HG03439 (cell line): Measurements from ENCODE around the gene TACC3.

ENCODE experiments used
- ATAC-seq: cut with Tn5 transposase; IDR thresholded peaks from one replicate; pipeline ENCODE4 v1.9.1; 2021; ENCODE audit warnings: mild to moderate bottlenecking, moderate library complexity; ENCODE audit not compliant: unreplicated experiment

TACC3 gene

DNA sequence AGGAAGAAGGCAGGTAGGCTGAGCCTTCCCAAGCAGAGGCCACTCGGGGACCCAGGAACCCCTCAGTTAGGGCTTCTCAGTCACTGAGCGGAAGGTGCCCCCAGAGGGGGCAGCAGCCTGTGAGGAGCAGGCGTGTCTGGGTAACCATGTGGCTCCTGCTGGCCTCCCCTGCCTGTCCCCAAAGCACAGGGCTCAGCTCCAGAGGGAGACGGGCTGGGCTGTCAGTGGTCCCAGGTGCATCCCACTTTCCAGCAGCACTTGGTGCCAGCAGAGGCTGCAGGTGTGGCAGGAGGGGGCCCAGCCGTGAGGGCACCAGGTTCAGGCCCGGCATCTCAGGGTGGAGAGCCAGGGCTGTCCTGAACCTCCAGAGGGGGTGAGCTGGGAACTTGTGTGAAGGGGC is 22.7 kb downstream of the TACC3 start:
- no peak for ATAC-seq

DNA sequence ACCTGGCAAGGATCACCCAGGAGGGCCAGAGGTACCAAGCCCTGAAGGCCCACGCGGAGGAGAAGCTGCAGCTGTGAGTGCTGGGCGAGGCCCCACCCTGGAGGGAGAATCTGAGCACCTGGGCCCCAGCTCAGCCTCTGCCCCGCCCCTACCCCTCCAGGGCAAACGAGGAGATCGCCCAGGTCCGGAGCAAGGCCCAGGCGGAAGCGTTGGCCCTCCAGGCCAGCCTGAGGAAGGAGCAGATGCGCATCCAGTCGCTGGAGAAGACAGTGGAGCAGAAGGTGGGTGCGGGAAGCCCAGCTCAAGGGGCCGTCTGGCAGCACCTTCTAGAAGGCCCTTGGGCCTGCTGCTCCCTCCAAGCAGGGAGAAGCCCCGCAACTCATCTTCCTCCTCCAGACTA is 23.2 kb downstream of the TACC3 start:
- no peak for ATAC-seq

DNA sequence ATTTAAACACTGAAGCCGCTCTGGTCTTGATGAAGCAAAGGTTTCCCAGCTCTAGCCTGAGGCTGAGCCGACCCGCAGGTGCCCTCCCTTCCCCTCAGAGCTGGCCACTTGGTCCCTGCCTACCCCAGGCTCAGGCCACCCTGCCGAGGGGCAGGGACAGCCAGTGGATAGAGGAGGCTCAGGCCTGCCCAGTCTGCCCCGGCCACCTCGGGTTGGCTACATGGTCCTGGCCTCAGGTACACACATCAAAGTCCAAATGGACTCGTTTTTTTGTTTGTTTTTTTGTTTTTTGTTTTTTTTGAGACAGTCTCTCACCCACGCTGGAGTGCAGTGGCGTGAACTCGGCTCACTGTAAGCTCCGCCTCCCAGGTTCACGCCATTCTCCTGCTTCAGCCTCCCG is 23.8 kb downstream of the TACC3 start:
- no peak for ATAC-seq

DNA sequence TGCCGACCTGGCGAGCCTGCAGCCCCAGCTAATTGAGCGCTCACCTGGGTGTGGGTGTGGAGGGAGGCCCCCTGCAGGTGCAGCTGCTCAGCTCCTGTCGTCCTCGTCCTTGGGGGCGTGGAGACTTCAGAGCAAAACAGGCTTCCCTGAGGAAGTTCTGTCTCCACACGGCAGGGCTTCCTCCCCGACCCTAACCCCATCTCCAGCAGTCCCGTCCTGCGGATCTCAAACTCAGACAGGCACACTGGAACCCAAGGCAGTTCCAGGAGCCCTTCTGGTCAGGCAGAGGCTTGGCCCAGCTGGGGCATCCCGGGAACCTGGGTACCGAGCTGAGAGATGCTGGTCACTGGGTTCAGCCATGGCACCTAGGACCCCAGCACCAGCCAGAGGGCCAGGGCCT is 24.4 kb downstream of the TACC3 start:
- no peak for ATAC-seq

DNA sequence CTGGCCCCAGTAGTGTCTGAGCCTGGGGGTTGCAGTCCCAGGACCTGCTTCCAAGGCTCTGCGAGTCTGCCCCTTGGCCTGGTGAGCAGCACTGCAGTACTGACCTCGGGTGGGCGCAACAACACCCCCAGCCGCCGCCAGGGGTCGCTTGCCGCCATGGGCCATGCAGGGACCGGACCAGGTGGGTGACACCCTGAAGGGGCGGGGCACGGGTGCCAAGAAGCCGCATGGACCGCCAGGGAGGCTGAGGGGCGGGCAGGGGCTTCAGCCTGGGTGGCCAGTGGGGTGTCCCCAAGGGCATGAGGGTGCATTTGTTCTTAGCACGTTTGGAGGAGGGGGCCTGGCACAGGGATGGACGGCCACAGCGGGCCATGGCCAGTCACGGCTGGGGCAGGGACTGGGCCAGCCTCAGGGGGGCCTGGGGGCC is 25.0 kb downstream of the TACC3 start:
- ATAC-seq = peak; percentile 53

DNA sequence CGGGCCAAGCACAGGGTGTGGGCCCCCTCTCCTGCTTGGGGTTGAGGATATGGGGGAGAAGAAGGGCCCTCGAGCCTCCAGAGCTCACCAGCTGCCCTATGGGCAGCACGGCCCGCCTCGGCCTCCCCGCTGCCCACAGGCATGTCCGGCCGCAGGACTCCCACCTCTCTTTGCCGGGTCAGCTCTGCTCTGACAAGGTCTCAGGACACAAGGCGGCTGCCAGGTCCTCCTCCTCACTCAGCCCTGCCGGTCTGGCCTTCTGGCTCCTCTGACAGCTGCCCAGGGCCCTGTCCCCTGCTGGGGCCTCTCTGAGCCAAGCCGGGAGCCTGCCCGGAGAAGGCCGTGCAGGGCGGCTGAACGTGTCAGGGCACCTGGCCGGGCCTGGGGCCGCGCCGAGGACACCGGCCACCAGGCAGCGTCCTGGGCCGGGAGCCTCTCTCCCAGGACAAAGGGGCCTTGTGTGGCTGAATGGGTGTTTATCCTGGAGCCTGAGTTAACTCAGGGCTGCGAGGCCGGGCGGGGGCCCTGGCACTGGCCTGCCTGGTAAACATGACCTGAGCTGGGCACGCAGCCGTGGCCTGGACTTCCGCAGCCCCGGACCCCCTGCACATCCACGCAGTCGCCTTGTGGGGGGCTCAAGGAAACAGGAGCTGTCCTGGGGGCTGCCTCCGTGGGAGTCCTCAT is 25.7 kb downstream of the TACC3 start:
- ATAC-seq = no peak

DNA sequence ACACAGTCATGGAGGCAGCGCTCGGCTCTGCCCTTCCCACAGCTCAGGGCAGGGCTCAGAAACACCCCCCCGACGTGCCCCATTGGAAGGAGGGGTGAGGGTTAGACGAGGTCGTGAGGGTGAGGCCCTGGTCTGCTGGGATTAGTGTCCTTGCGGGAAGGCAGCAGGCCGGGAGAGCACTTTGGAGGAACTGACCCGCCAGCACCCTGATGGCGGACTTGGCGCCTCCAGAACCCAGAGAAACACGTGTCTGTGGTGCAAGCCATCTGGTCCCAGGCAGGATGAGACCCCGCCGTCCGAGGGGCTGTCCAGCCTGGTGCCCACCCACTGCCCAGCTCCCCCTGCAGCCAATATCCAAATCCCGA is 26.3 kb downstream of the TACC3 start:
- ATAC-seq = no peak

DNA sequence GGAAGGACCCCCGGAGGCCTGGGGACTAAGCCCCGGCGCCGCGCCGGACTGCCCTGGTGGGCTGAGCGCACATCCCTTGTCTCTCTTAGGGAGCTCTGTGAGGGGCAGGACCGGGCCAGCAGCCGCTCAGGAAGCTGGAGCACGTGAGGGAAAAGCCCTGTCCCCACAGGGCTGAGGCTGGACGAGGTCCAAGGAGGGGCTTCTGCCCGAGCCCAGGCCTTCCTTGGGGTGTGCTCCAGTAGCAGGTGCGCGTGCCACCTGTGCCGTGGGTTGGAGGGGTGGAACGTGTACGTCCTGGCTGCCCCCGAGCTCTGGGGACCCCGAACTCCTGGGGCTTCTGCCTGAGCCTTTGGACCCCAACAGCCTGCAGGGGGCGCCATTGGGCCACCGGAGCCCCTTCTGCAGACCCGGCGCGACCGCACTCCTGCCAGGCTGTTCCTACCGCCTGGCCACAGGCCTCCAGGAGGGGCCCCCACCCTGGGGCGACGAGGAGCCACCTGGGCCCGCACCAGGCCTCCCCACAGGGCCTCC is 27.2 kb downstream of the TACC3 start:
- ATAC-seq = no peak

DNA sequence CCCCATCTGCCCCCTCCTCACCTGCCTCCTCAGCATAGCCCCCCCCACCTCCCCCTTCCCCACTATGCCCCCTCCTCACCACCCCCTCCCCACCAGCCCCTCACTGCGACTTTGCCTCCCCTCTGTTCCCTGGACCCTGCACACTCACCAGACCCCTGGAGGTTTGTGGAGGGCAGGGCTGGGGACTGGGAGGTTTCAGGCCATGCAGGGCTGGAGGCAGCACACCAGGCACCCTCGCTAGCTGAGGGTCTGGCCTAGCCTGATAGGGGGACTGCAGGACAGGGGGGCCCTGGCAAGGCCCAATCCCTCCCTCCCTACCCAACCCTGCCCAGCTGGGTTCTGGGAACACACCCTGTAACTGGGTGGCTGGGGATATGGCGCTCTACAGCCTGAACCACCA is 28.0 kb downstream of the TACC3 start:
- ATAC-seq = no peak

DNA sequence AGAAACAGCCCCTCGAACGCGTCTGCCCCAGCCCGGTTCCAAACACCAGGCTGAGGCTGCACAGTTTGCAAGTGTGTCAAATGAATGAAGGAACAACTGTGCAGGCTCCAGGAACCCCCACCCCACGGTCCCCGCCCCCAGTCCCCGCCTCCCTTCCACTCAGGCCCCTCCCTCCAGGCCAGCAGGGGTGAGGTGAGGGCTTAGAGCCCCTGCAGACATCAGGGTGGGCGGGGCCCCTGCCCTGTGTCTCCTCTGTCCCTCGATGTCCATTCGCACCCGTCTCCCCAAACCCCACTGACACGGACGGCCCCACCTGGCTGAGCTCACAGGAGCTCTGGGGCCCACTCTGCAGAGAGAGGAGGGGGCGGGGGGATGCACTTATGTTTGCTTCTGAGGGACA is 28.5 kb downstream of the TACC3 start:
- no peak for ATAC-seq

DNA sequence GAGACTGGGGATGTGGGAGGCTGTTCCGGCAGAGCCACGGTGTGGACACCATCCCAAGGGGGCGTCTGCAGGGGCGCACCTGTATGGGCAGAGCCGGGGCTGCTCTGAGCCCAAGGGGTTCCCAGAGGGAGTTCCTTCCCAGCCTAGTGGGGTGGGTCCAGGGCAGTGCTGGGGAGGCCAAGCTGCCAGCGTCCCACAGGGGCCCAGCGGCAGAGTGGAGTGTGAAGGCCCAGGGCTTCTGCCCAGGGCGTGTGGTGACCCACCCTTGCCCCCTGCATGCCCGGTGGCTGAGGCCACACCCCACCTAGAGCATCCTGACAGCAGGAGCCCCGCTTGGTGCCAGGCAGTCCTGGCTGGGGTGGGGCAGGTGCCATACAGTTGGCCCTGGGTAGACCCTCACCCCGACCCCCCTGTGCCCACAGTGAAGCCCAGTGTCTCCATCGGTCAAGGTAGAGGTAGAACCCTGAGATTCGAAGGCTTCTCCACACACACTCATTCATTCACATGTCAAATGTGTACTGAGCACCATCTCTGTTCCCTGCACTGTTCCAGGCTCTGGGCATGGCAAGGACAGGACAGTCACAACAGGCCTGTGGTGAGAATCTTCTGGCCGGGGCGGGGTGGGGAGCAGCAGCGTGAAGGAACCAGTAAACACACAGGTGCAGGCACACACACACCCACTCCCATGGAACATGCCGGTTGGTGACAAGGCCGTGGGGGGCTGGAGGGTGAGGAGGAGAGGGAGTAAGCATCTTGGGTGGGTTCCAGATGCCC is 29.2 kb downstream of the TACC3 start:
- ATAC-seq = no peak

DNA sequence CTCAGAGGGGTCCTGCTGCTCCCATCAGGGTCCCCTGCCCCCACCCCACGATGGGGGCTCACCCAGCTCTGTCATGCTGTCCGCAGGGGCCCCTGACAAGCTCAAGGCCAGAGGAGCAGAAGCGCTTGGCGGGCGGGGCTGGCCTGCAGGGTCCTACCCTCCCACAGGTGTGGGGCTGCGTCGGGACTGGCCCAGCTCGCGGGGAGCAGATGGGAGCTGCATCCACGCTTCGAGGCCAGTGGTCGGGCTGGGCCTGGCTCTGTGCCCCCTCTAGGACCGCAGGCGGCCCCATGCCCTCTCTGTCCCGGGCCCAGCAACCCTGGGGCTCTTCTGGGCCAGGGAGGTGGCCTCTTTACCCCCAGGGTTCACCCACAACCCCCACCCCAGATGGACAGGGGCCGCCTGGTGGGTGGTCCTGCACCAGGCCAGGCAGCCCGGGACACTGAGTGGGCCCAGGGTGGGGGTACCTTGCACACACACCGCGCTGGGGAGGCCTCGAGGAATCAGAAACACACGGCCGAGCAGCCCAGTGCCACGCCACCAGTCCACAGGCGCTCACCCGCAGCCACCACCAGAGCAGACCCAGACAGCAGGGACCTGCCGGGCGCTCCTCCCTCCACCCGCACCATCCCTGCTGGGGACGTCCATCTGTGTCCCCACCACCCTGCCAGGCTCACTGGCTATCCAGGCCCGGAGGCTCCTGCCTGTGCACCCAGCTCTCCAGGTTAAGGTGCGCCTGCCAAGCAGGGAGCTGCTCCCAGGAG is 30.0 kb downstream of the TACC3 start:
- no peak for ATAC-seq

DNA sequence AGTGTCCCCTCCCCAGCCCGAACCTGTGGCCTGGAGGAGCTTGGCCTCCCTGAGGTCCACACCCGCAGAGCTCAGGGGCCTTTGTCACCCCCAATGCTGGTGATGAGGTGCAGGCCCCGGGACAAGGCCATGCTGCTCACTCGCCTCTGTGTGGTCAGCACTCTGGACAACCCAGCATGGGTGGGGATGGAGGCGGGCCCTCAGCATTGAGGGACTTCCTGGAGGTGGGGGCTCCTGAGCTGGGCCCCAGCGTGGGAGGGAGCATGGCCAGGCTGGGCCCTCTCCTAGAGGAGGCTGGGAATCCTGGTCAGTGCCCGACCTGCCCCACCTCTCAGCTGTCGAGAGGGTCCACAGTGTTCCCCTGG is 30.6 kb downstream of the TACC3 start:
- ATAC-seq = no peak

DNA sequence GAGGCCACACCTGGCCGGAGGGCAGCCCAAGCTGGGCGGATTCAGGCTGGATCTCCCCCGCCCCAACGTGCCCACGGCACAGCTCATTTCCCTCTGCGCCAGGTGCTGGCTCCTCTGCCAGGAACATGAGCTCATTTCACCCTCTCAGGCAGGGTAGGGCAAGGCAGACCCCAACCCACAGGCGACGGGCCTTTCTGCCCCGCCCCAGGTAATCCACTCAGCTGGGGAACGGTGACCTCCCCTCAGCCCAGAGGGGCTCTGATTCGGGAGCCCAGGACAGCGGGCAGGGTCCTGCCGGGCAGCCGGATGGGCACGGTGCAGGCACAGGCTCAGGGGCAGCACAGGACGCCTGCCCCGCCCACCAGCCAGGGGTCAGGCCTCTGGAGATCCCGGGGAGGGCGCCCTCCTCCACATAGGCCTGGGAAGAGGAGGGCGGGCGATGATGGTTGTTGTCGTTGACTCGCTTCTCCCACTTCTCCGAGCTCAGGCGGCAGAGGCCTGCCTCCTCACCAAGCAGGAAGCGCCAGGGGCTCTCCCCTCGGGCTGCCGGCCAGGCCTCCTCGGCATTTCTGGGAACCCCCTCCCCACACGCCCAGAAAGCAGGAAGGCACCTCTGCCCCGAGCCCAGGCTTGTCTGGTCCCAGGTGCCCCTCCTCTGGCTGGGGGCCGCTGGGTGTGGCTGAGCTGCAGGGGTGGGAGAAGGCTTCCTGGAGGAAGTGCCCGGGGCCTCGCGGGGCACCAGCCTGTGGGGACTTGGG is 31.1 kb downstream of the TACC3 start:
- ATAC-seq = no peak

DNA sequence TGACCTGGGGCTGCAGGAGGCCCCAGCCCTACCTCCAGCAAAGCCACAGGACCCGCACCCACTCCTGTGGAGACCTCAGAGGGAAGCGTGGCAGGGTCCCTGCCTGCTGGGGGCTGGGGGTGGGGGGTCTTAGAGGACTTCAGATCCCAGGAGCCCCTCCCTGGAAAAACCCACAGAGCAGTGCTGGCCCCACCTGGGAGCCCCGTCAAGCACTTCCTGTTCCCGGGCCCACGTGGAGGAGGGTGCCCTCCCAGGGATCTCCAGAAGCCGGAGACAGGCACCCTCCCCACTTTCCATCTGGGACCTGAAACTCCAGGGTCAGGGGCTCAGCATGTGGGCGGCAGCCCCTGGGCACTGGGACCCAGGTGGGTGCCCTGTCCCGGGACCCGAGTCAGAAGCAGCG is 32.0 kb downstream of the TACC3 start:
- no peak for ATAC-seq

DNA sequence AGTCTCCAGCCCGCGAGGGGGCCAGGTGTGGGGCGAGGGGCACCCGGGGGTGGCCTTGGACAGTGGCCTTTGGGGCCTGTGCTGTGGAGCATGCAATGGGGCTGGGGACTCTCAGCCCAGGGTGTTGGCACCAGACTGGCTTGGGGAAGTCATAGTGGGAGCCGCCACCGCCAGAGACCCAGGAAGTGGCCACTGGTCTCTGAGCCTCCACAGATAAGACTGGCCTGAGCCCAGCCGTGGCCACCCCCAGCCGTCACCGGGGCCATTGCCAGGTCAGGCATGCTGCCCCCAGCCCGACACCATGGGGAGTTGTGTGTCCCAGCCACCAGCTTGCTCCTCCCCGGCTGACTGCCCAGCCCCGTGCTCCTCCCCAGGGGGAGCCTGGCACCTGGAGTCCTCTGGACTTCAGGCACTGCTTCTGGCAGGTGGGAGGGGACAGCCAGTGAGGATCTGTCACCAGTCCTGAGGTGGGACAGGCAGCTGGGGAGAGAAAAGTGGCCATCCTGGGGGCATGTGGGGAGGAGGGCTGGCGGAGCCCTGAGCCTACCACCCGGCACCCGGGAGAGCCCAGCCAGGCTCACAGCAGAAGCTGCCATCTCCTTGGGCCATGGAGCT is 32.5 kb downstream of the TACC3 start:
- no peak for ATAC-seq

DNA sequence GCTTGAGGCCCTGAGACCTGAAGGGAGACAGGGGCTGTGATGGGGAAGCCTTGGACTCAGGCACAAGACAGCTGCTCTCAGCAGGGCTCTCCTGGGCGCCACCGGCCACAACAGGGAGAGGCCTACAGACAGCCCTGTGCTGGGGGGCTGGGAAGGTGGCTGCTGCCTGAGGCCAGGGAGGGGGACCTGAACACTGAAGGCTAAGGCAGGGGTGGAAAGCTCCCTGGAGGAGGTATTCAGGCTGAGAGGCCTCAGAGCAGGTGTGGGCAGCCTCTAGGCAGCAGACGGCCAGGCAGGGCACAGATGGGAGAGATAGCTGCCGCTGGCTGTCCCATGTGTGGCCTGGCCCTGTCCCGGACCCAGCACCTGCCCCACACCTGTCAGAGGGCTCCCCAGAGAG is 33.0 kb downstream of the TACC3 start:
- ATAC-seq = no peak

DNA sequence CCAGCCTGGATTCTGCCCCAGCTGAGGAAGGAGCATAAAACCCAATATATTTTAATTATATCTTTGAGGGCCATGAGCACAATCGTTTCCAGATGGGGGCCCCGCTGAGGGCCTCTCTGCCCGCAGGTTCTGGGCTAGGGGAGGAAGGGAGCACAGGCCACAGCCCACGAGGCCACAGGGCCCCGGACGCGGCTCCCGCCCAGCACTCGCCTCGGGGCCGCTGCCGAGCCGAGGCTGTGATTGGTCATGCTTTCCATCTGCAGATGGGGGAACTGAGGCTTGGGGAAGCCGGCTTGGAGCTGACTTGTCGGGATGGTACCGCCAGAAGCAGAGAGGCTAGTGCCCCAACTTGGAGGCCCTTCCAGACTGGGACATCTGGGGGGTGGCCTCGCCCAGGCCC is 34.0 kb downstream of the TACC3 start:
- ATAC-seq = no peak

DNA sequence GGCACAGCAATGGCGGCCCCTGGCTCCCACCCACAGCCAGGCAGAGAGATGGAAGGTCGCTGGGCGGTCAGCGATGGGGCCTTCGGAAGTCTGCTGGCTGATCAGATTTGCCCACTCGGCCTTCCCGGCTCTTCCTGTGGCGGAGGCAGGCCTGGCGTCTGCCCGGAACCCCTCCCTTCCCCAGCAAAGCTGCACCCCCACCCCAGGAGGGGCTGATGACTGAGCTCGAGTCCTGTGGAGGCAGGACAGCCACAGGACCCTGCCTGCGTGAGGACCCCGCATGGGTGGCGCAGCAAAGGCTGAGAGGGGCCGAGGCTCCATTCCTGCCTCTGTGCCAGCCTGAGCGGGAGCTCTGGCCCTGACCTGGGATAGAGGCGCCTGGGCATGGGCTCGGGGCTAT is 34.8 kb downstream of the TACC3 start:
- ATAC-seq = no peak

DNA sequence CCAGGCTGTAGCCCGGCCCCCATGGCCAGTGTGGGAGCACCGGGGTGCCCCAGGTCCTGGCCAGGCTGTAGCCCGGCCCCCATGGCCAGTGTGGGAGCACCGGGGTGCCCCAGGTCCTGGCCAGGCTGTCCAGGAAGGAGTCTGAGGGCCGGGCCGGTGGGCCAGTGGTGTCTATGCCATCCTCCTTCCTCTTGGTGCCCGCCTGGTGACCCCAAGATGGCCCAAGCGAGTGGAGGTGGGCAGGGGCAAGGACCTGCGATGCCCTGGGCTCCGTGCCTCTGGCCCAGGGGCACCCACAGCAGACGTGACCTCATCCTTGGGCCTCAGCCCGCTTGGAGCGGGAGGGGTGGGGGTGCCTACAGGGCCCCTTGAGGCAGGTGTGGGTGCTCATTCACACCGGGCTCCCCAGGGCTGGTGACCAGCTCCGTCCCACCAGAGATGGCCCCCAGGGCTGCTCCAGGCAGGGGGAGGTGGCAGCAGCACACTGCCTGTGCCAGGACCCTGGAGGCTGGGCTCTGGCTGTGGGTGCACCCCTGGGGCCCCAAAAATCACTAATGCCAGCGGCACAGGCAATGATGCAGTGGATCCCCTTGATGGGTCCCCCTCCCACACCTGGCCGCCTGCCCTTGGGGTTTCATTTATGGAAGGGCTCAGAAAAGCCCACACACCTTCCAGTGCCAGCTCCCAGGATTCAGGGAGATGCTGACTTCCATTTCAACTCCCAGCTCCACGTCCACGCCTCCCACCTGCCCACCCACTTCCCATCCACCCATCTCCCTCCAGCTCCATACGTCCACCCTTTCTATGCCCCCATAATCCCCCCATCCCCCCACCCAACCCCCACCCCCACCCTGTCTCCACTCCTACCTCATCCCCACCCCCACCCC is 35.8 kb downstream of the TACC3 start:
- no peak for ATAC-seq
